Smooth muscle cell (in vitro differentiated cells): ENCODE data around the gene MTF2. TPM values are rescaled to one million over a fixed set of nuclear protein-coding genes. Genes with fewer than 3 reads are reported as not detected.

Source experiments
- DNase-seq: peaks from one replicate; lab custom pipeline; 2025; ENCODE audit not compliant: unreplicated experiment; lab: John Stamatoyannopoulos, UW
- H2AFZ ChIP-seq: fragments of 200-600 bp; sonication (generic); 2 replicates; pipeline ENCODE4 v1.6.0; 2016; ENCODE audit warnings: antibody characterized with exemption, low read depth, mild to moderate bottlenecking
- H3F3A ChIP-seq: fragments of 200-600 bp; sonication (generic); 2 replicates; pipeline ENCODE4 v1.6.0; 2017; ENCODE audit warnings: antibody characterized with exemption, low read depth
- H3K27ac ChIP-seq: fragments of 200-600 bp; sonication (generic); 2 replicates; pipeline ENCODE4 v1.5.1; 2016; ENCODE audit warnings: low read depth, mild to moderate bottlenecking
- H3K27me3 ChIP-seq: fragments of 200-600 bp; sonication (generic); 2 replicates; pipeline ENCODE4 v1.6.1; 2016; ENCODE audit warnings: low read depth, mild to moderate bottlenecking
- H3K36me3 ChIP-seq: fragments of 200-600 bp; sonication (generic); 2 replicates; pipeline ENCODE4 v1.5.1; 2016; ENCODE audit warnings: low read depth
- H3K4me1 ChIP-seq: fragments of 200-600 bp; sonication (generic); 2 replicates; pipeline ENCODE4 v1.5.1; 2016; ENCODE audit warnings: low read depth
- H3K4me2 ChIP-seq: fragments of 200-600 bp; sonication (generic); 2 replicates; pipeline ENCODE4 v1.6.0; 2016; ENCODE audit warnings: mild to moderate bottlenecking
- H3K4me3 ChIP-seq: fragments of 200-600 bp; sonication (generic); 2 replicates; pipeline ENCODE4 v1.5.1; 2016; ENCODE audit warnings: mild to moderate bottlenecking
- H3K79me2 ChIP-seq: fragments of 200-600 bp; sonication (generic); 2 replicates; pipeline ENCODE4 v1.6.0; 2016; ENCODE audit warnings: low read depth, mild to moderate bottlenecking
- H3K9ac ChIP-seq: fragments of 200-600 bp; sonication (generic); 2 replicates; pipeline ENCODE4 v1.6.0; 2016; ENCODE audit warnings: low read depth
- H3K9me3 ChIP-seq: fragments of 200-600 bp; sonication (generic); replicated peaks from 2 replicates; pipeline ENCODE4 v1.5.1; 2016; ENCODE audit warnings: low read depth
- H4K20me1 ChIP-seq: fragments of 200-600 bp; sonication (generic); 2 replicates; pipeline ENCODE4 v1.6.0; 2016; ENCODE audit warnings: low read depth
- CTCF ChIP-seq: fragments of 200-600 bp; sonication (generic); IDR thresholded peaks from 2 replicates; pipeline ENCODE4 v1.5.1; 2017; ENCODE audit warnings: borderline replicate concordance, mild to moderate bottlenecking, antibody characterized with exemption; ENCODE audit not compliant: insufficient read depth, poor library complexity, severe bottlenecking
- WGBS: methylation state at CpG from one replicate; pipeline ENCODE4 v1.1.7; 2016; ENCODE audit warnings: low lambda C conversion rate; 5-methylcytosine and 5-hydroxymethylcytosine counted together
- polyA plus RNA-seq: library from polyadenylated mRNA; unstranded; fragments of >200 nt; fragmentation: Nextera tagmentation; extraction: Ambion mirVana; gene quantifications from 2 replicates; pipeline ENCODE4 v1.2.1, GENCODE V29; 2016
- total RNA-seq: library from RNA; depleted of rRNA; stranded (reverse); fragments of >200 nt; gene quantifications from 2 replicates; pipeline ENCODE4 v1.2.3, GENCODE V29; 2014

The MTF2 gene
- total and polyA plus RNA-seq, 2 experiments from 2014 or later: 41.2 to 43.1 TPM

GRCh38 chr1:93078638-93078985, 471 bp upstream of the MTF2 start:
- Histone ChIP-seq H4K20me1 (peaks cover 33% of the 10 kb centered on the region), H3K4me1 (peaks cover 22% of the 10 kb centered on the region), H3K36me3 (peaks cover 4% of the 10 kb centered on the region), H3K4me2 (peak overlapping the region; percentile 86), H3K79me2 (peaks cover 45% of the 10 kb centered on the region), H3K9me3 (no peaks in the 10 kb centered on the region), H3K9ac (peak overlapping the region; percentile 96), H2AFZ (peak overlapping the region; percentile 99), H3K27ac (peak overlapping the region; percentile 93), H3F3A (peaks cover 10% of the 10 kb centered on the region), H3K27me3 (no peaks in the 10 kb centered on the region), H3K4me3 (peak overlapping the region; percentile 99)
- DNase-seq: no peak
- TF ChIP-seq CTCF: no peak
- WGBS: 6% methylated on average over 7 of the region's 7 CpGs

- Histone ChIP-seq H3K79me2 (peaks cover 56% of the 10 kb centered on the region), H3K9ac (peak overlapping the region; percentile 96), H3K9me3 (no peaks in the 10 kb centered on the region), H4K20me1 (peaks cover 42% of the 10 kb centered on the region), H3K4me1 (peaks cover 22% of the 10 kb centered on the region), H3F3A (peaks cover 10% of the 10 kb centered on the region), H3K27ac (peak overlapping the region; percentile 93), H3K27me3 (no peaks in the 10 kb centered on the region), H3K4me3 (peak overlapping the region; percentile 99), H2AFZ (peak overlapping the region; percentile 99), H3K4me2 (peak overlapping the region; percentile 86), H3K36me3 (peaks cover 15% of the 10 kb centered on the region)
- DNase-seq: peak; percentile 10
- WGBS: 1% methylated on average over 10 of the region's 13 CpGs
- TF ChIP-seq CTCF: no peak
Observed at GRCh38 chr1:93079685-93080141, 630 bp downstream of the MTF2 start.

GRCh38 chr1:93080179-93080823, 1.2 kb downstream of the MTF2 start:
- Histone ChIP-seq H3K9me3 (no peaks in the 10 kb centered on the region), H2AFZ (no peak overlapping the region)
- DNase-seq: no peak

More at GRCh38 chr1:93080179-93080823, 1.2 kb downstream of the MTF2 start:
- Histone ChIP-seq H3K36me3 (peaks cover 15% of the 10 kb centered on the region), H3K27ac (peak overlapping the region; percentile 93), H3K9ac (peak overlapping the region; percentile 96), H3K27me3 (no peaks in the 10 kb centered on the region), H3K4me1 (peaks cover 22% of the 10 kb centered on the region), H4K20me1 (peaks cover 47% of the 10 kb centered on the region), H3F3A (peaks cover 10% of the 10 kb centered on the region), H3K4me2 (peak overlapping the region; percentile 86), H3K4me3 (peak overlapping the region; percentile 99), H3K79me2 (peaks cover 60% of the 10 kb centered on the region)
- peak; percentile 32 for TF ChIP-seq CTCF
- 1% methylated on average over 5 of the region's 5 CpGs for WGBS
